HG03442 (cell line): ENCODE measurements around the gene RPL37.
"Not testable (repeated sequence)": the region's sequence is repeated elsewhere in the genome, so short reads cannot be mapped to it uniquely, and the experiment has no call there.

Experiments
- ATAC-seq: cut with Tn5 transposase; IDR thresholded peaks from one replicate; pipeline ENCODE4 v1.9.1; 2021; ENCODE audit warnings: mild to moderate bottlenecking, moderate library complexity; ENCODE audit not compliant: unreplicated experiment

The RPL37 gene

GRCh38 chr5:40834849-40835787 is at the start of gene RPL37:
Gene RPL37 (minus strand): TSS chr5:40835222. CDS start chr5:40835185, 37 bp downstream.
- peak; percentile 97 for ATAC-seq

DNA sequence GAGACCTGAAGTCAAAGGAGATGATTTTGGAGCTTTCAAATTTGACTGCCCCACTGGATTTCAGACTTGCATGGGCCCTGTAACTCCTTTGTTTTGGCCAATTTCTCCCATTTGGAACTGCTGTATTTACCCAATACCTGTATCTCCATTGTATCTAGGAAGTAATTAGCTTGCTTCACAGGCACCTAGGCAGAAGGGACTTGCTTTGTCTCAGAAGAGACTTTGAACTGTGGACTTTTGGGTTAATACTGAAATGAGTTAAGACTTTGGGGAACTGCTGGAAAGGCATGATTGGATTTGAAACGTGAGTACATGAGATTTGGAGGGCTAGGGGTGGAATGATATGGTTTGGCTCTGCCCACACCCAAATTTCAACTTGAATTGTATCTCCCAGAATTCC is 48.0 kb upstream of the RPL37 start:
- not testable (repeated sequence) for ATAC-seq

DNA sequence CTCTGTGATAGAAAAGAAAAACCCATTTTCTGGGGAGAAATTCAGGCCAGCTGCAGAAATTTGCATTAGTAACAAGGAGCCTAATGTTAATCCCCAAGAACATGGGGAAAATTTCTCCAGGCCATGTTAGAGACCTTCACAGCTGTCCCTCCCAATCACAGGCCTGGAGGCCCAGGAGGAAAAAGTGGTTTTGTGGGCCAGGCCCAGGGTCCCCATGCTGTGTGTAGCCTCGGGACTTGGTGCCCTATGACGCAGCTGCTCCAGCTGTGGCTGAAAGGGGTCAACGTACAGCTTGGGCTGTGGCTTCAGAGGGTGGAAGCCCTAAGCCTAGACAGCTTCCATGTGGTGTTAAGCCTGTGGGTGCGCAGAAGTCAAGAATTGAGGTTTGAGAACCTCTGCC is 47.3 kb upstream of the RPL37 start:
- ATAC-seq: no peak

DNA sequence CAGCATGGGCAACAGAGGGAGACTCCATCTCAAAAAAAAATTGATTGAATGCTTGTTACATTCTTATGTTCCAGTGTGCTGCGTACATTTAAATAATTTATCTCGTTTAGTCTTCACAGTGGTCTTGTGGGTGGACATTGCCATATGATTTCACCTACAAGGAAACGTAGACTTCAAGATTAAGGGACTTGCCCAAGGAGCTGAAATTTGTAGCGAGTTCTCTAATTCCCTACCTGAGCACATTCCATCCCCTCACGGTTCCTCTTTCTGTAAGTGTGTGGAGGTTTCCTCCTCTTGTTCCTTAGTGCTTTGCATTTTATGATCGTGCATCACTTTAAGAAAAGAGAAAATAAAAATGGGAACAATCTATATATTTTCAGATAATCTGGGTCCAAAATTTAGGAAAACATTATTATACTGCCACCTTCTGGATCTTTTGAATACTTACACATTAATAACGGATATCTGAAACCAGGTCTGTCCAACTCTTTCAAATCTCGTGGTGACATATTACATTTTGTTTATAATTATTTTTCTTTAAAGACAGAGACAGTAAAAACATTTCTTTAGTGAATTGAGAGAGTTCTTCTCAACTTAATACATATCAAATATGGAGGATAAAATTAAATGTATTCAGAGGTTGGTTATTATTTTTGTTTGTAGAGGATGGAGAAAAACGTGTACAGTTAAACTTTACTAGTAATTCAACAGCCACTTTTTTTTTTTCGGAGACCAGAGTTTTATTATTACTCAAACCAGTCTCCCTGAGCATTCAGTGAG is 44.3 kb upstream of the RPL37 start:
- peak; percentile 65 for ATAC-seq

DNA sequence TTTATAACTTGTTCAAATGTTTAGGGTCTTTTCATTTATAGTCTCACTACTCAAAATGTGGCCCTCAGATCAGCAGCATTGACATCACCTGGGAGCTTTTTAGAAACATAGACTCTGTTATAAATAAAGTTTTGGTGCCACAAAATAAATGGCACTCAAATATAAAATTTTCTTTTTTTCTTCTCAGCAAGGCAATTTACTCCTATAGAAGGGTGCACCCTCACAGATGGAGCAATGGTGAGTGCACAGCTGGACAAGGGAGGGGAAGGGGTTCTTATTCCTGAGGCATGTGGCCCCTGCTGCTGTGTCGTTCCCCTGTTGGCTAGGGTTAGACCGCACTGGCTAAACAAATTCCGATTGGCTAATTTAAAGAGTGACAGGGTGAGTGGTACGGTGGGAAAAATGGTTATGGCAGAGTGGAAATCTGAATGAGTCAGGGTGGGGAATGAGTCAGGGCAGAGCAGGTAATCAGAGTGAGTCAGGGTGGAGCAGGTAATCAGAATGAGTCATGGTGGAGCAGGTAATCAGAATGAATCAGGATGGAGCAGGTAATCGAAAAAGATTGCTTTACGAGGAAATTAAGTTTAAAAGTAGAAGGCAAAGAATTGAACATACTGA is 42.5 kb upstream of the RPL37 start:
- no peak for ATAC-seq

GRCh38 chr5:40875958-40876357 is 40.9 kb upstream of the RPL37 start:
- ATAC-seq: no peak

GRCh38 chr5:40873286-40873880 is 38.4 kb upstream of the RPL37 start:
- ATAC-seq: no peak

DNA sequence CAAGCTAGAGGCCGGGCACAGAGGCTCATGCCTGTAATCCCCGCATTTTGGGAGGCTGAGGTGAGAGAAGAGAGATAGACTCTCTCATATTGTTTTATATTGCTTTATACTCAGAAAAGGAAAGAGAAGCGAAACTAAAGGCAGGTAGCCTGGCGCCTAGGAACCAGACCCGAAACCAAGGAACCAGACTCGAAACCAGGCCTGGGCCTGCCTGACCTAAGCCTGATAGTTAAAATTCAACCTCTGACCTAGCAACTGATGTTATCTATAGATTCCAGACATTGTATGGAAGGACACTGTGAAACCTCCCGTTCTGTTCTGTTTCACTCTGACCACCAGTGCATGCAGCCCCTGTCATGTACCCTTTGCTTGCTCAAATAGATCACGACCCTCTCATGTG is 37.2 kb upstream of the RPL37 start:
- ATAC-seq: not testable (repeated sequence)

DNA sequence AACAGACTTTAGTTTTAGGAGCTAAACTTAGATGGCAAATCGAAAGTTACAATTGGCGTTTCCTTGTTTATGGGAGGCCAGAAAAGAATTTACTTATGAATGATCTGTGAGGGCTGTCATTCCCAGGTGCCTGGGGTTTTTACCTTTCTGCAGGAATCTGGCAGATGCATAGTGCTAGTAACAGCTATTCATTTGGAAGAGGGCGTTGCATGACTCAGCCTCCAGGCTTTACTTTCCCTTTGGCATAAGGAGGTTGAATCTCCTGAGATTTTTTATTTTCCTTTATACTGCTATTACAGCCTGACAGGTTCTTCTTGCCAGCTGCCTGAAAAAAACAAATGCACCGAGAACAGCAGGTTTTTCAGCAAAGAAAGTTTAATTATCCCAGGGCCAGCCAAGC is 36.2 kb upstream of the RPL37 start:
- no peak for ATAC-seq

GRCh38 chr5:40869384-40869783 is 34.4 kb upstream of the RPL37 start:
- ATAC-seq: no peak

DNA sequence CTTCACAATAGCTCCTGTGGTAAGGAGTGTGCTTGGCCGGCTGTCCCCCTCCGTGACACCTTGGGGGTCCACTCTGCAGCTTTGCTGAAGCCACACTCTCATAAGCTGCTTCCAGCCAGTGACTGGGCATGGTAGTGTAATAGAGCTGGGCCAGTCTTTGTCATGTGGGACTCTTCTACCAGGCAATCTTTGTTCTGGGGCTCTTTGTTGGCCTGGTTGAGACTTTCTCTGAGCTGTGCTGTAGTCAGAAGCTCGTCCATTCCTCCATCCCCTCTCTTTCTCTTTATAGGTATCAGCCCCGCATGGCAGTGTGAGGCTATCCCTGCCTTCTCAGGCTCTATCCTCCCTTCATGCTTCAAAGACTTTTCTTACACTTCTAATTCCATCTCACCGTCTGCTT is 31.8 kb upstream of the RPL37 start:
- ATAC-seq: no peak

DNA sequence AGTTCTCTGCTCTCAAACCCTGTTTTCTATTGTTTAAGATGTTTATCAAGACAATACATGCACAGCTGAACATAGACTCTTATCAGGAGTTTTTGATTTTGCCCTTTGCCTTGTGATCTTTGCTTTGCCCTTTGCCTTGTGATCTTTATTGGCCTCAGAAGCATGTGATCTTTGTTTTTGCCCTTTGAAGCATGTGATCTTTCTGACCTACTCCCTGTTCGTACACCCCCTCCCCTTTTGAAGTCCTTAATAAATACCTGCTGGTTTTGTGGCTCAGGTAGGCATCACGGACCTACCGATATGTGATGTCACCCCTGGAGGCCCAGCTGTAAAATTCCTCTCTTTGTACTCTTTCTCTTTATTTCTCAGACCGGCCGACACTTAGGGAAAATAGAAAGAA is 30.0 kb upstream of the RPL37 start:
- ATAC-seq: not testable (repeated sequence)

DNA sequence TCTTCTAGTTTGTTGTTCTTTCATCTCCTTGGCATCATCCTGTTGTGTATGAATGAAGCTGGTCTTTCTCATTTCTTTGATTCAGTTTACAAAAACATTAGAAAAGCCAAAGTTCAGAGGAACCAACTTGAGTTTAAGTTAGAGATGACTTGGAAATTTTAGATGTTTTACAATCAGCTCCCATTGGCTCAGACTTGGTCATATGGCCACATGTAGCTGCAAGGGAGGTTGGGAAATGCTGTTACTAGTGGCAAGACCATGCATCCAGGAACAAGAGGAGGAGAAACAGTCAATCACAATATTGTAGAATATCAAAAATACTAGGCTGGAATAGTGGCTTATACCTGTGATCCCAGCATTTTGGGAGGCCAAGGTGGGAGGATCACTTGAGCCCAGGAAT is 25.7 kb upstream of the RPL37 start:
- no peak for ATAC-seq

DNA sequence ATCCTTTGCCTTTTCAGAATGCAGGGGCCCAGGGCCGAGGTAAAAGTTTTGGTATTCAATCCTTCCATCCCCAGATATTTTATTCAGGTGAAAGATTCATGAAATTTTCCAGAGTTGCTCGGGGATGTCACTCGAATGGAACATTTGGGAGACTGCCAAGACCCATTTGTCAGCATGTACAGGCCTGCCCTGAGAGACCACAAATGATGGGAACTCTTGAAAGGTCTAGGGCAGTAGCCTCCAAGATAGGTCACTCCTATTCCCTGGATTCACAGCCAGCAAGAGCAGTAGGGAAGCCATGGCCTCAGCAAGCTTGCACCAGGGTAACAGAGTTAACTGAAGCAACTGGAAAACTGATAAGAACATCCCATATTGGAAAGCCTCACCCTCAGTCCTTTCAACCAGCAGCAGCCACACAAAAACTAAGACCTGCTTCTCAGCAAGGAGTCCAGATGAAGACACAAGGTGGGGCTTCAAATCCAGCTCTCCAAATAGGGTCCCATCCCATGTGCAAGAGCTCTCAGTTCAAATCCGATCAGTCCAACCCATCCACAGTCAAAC is 18.7 kb upstream of the RPL37 start:
- no peak for ATAC-seq

GRCh38 chr5:40847525-40847924 is 12.5 kb upstream of the RPL37 start:
- ATAC-seq: no peak

- no peak for ATAC-seq
These were observed 11.3 kb upstream of the RPL37 start for GRCh38 chr5:40846371-40846770.

DNA sequence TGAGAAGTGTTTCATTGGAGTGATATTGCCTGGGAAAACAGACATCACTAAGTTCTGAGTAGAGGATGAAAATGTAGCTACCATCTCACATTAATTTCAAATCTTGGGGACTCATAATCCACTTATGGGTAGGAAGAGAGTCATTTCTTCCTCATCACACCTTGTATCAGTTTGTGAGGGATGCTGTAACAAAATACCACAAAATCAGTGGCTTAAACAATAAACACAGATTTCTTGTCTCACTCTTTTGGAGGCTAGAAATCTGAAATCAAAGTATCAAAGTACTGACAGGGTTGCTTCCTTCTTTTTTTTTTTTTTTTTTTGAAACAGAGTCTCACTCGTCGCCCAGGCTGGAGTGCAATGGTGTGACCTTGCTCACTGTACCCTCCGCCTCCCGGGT is 9.5 kb upstream of the RPL37 start:
- ATAC-seq: no peak

DNA sequence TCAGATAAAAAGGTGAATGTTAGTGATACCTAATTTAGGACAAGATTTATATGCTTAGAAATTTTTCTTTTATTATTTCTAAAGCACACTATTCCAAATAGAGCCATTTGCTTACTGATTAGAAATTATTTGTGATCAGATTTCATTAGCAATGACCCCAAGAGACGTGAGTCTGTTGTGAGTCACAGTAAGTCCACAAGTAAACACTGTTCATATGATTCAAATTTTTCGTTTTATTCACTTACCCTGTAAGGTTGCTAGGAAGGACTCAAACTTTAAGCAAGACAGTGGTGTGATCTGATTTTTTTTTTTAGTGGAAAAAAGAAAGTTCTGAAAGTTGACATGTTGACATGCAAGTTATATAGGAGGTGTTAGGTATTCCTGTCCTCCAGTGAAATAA is 7.3 kb upstream of the RPL37 start:
- no peak for ATAC-seq

DNA sequence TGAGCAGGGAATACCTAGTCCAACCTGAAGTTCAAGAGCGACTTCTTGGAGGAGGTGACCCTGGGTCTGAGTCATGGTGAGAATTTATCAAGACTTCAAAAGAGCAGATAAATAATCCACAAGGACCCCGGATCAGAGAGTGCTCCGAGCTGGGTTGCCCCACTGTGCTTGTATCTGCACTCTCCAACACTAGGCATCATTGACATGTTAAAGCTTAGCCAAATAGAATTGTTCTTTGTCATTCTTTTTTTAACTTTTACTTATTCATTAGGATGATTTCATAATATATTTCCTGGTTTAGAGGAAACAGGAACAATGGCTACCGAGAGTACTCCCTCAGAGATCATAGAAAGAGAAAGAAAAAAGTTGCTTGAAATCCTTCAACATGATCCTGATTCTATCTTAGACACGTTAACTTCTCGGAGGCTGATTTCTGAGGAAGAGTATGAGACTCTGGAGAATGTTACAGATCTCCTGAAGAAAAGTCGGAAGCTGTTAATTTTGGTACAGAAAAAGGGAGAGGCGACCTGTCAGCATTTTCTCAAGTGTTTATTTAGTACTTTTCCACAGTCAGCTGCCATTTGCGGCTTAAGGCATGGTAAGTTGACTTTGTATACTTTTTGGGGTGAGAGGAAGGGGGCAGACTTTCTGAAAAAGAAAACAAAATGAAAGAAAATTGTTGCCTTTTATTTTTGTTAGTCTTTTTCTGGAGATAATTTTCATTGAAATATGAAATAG is 6.2 kb upstream of the RPL37 start, which contains the start of gene CARD6:
TSS of gene CARD6 (plus strand) at position 300 of the 738 bp plus-strand sequence. CDS start at position 316, 16 bp downstream.
- ATAC-seq: peak; percentile 51

DNA sequence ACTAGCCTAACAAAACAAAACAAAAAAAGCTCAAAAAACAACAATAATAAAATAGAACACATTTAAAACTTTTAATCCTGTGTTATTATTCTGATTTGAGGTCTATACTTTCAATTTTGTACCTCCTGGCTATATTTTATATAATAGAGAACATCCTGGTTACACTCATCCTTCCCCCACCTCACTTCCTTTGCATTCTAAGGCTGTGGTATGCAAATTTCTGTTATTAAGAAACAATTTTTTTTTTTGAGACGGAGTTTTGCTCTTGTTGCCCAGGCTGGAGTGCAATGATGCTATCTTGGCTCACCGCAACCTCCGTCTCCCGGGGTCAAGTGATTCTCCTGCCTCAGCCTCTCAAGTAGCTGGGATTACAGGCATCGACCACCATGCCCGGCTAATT is 3.1 kb upstream of the RPL37 start:
- ATAC-seq: no peak
